Central memory CD8-positive, alpha-beta T cell (primary cell): ENCODE measurements around the gene PTK7.

Source experiments
- ATAC-seq: fragments of 150-1000 bp; cut with Tn5 transposase; replicated peaks from 2 replicates; pipeline ENCODE4 v1.10.0; 2022; ENCODE audit warnings: mild to moderate bottlenecking, moderate FRiP score, moderate number of reproducible peaks; ENCODE audit not compliant: poor library complexity, severe bottlenecking; ENCODE audit errors: extremely low read depth
- DNase-seq, 2 donors: peaks; one replicate each; pipeline ENCODE4 v3.0.0; 2021; ENCODE audit warnings: low spot score in 2 of 2
- H3K27ac Mint-ChIP-seq: one replicate; pipeline ENCODE4 v1.8.0; 2022; ENCODE audit warnings: low read depth, mild to moderate bottlenecking, moderate library complexity, mixed read lengths
- H3K27me3 Mint-ChIP-seq: one replicate; pipeline ENCODE4 v1.8.0; 2022; ENCODE audit warnings: mixed read lengths
- H3K36me3 Mint-ChIP-seq: one replicate; pipeline ENCODE4 v1.8.0; 2022; ENCODE audit warnings: mild to moderate bottlenecking, moderate library complexity, mixed read lengths; ENCODE audit not compliant: insufficient read depth
- H3K4me1 Mint-ChIP-seq: one replicate; pipeline ENCODE4 v1.8.0; 2022; ENCODE audit warnings: mixed read lengths
- H3K4me3 Mint-ChIP-seq: one replicate; pipeline ENCODE4 v1.8.0; 2022; ENCODE audit warnings: mild to moderate bottlenecking, moderate library complexity, mixed read lengths
- H3K9me3 Mint-ChIP-seq: one replicate; pipeline ENCODE4 v1.8.0; 2022; ENCODE audit warnings: mixed read lengths

PTK7 gene

DNA sequence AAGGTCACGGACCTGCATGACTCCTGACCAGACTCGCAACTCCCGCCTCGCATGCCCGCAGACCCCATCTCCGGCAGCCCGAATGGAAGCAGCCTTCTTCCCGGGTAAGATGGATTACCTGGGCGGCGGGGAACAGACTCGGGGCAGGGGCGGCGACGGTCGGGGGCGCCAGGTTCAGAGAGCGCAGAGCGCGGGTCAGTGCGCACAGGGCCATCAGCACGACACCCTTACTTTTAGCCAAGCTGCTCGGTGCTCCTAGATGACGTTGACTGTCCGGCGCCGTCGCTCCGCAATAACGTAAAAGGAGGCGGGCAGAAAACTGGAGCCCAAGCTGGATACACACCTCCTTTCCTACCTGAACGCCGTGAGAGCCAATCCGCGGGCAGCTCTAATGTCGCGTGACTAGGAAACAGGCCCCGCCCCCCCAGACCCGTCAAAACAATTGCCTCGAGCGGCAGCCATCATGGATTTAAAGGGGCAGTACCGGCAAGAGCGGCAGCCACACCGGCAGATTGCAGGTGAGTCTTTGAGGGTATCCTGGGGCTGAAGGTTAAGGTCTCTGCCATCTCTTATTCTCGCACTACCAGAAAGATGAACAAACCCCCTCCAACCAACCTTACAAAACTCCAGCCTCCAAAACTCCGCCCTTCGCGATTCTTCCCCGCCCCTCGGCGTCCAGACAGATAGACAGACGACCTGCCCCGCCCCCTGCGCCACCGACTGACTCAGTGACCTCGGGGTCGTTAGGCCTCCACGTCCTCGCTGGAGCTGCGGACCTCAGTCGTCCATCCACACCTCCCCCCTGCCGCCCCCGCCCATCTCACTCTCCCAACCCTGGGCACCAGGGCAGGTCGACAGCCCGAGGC is 16.7 kb upstream of the PTK7 start, which contains the start of the genes KLC4 and MRPL2:
TSS of gene KLC4 (plus strand) at position 464 of the 866 bp plus-strand sequence. CDS start 1,705 bp downstream, outside the sequence.
TSS of gene MRPL2 (minus strand) at position 267 of the 866 bp plus-strand sequence. CDS start at position 214, 53 bp downstream.
- peak; percentile 99 for ATAC-seq
- H3K4me3 Mint-ChIP-seq: peak within 1 kb of the TSS; percentile 93
- DNase-seq: peak; percentile 88 to 97
- no peaks in the 10 kb centered on the region for H3K27me3 Mint-ChIP-seq
- no peaks in the 10 kb centered on the region for H3K9me3 Mint-ChIP-seq
- H3K4me1 Mint-ChIP-seq: peaks cover 42% of the 10 kb centered on the region
- peak within 1 kb of the TSS; percentile 98 for H3K27ac Mint-ChIP-seq
- peaks cover 19% of the 10 kb centered on the region for H3K36me3 Mint-ChIP-seq

- ATAC-seq: no peak
- Mint-ChIP-seq H3K36me3 (peaks cover 19% of the 10 kb centered on the region), H3K4me1 (peaks cover 40% of the 10 kb centered on the region), H3K9me3 (no peaks in the 10 kb centered on the region), H3K4me3 (peak overlapping the region; percentile 93), H3K27ac (peak overlapping the region; percentile 98), H3K27me3 (no peaks in the 10 kb centered on the region)
- no peak for DNase-seq
These were observed 15.9 kb upstream of the PTK7 start for GRCh38 chr6:43060034-43060754.

DNA sequence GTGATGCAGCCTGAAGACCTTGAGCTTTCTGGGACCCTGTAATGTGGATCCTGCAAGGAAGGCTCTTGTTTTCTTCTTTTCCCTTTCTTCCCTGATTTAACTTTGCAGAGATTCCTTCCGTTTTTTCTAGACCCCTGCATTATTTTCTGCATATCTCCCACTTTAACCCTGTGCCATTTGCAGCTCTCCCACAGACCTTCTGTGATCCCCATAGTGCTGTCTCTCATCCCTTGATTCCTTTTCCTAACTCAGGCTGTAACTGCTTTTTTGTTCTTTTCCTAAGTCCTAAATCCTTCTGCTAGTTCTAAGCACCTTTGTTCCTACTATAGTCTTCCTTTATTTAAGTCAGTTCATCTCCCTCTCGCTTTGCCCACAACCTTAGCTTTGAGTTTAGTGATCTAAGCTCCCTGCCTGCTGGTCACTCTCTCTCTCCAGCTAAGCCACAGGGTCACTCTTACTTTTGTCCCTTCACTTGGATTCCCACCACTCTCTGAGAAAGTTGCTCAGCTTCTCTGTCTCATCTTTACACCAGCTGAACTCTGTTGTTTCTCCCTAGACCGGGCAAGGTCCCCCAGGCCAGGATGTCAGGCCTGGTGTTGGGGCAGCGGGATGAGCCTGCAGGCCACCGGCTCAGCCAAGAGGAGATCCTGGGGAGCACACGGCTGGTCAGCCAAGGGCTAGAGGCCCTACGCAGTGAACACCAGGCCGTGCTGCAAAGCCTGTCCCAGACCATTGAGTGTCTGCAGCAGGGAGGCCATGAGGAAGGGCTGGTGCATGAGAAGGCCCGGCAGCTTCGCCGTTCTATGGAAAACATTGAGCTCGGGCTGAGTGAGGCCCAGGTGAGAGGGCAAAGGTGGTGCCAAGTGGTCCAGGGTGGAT is 15.1 kb upstream of the PTK7 start:
- H3K36me3 Mint-ChIP-seq: peaks cover 16% of the 10 kb centered on the region
- no peaks in the 10 kb centered on the region for H3K9me3 Mint-ChIP-seq
- peaks cover 40% of the 10 kb centered on the region for H3K4me1 Mint-ChIP-seq
- H3K27me3 Mint-ChIP-seq: no peaks in the 10 kb centered on the region
- peak overlapping the region; percentile 93 for H3K4me3 Mint-ChIP-seq
- ATAC-seq (no peak), DNase-seq (no peak)
- H3K27ac Mint-ChIP-seq: peak overlapping the region; percentile 32

DNA sequence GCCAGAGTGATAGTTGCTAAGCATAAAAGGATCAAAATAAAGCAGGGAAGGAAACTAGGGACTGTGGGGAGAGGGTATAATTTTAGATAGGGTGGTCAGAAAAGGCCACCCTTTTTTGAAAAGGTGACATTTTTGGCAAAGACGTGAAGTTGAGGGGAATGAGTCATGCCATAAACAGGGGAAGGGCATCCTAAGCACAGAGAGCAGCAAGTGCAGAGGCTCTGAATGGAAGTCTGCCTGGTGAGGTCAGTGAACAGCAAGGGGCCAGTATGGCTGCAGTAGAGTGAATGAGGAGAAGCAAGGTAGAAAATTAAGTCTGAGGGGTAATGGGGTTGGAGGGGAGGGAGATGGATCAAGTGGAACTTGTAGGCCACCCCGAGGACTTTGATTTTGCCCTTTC is 14.3 kb upstream of the PTK7 start:
- H3K9me3 Mint-ChIP-seq: no peaks in the 10 kb centered on the region
- peaks cover 40% of the 10 kb centered on the region for H3K4me1 Mint-ChIP-seq
- ATAC-seq (no peak), DNase-seq (no peak)
- no peak overlapping the region for H3K4me3 Mint-ChIP-seq
- H3K27me3 Mint-ChIP-seq: no peaks in the 10 kb centered on the region
- H3K27ac Mint-ChIP-seq: no peak overlapping the region
- H3K36me3 Mint-ChIP-seq: peaks cover 16% of the 10 kb centered on the region

DNA sequence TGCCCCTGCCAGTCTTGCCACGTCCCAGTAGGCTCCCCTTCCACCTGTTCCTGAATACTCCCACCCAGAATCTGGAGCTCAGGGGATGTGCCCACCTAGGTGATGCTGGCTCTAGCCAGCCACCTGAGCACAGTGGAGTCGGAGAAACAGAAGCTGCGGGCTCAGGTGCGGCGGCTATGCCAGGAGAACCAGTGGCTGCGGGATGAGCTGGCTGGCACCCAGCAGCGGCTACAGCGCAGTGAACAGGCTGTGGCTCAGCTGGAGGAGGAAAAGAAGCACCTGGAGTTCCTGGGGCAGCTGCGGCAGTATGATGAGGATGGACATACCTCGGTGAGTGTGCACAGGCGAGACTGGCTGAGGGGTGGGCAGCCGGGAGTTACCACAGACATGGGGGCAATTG is 13.3 kb upstream of the PTK7 start:
- no peaks in the 10 kb centered on the region for H3K27me3 Mint-ChIP-seq
- no peak overlapping the region for H3K4me3 Mint-ChIP-seq
- no peak overlapping the region for H3K27ac Mint-ChIP-seq
- H3K9me3 Mint-ChIP-seq: no peaks in the 10 kb centered on the region
- DNase-seq (no peak), ATAC-seq (no peak)
- H3K36me3 Mint-ChIP-seq: peaks cover 8% of the 10 kb centered on the region
- H3K4me1 Mint-ChIP-seq: peaks cover 39% of the 10 kb centered on the region

DNA sequence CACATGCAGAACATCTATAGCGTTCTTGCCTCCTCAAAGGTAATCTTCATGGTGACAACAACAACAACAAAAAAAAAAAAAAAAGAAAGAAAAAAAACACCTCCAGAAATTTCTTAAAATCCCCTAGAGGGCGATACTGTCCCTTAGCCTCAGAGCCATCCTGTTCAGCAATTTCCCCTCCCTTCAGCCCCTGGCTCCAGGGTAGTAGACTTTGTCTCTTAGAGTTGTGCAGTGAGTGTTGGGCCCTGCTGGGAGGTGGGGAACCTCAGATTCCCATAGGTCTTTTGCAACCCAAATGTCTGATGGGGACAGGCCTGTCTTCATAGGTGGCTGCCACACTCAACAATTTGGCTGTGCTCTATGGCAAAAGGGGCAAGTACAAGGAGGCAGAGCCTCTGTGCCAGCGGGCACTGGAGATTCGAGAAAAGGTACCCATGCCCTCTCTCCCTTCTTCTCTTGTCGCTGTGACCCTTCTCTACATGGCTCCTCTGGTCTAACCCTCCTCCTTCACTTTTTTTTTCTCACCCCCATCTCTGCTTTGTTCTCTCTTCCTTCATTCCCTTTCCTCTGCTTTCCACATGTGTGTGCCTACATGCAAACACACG is 6.0 kb upstream of the PTK7 start:
- Mint-ChIP-seq H3K27ac (no peak overlapping the region), H3K27me3 (no peaks in the 10 kb centered on the region), H3K4me1 (no peaks in the 10 kb centered on the region), H3K4me3 (no peak overlapping the region), H3K9me3 (no peaks in the 10 kb centered on the region), H3K36me3 (peaks cover 7% of the 10 kb centered on the region)
- peak; percentile 32 for ATAC-seq
- DNase-seq: no peak

- Mint-ChIP-seq H3K9me3 (no peaks in the 10 kb centered on the region), H3K27ac (no peak overlapping the region), H3K36me3 (peaks cover 5% of the 10 kb centered on the region), H3K27me3 (peaks cover 13% of the 10 kb centered on the region), H3K4me1 (no peaks in the 10 kb centered on the region), H3K4me3 (peak overlapping the region; percentile 36)
- ATAC-seq: no peak
- DNase-seq: no peak
These were observed 1.1 kb upstream of the PTK7 start for GRCh38 chr6:43074847-43075669.

DNA sequence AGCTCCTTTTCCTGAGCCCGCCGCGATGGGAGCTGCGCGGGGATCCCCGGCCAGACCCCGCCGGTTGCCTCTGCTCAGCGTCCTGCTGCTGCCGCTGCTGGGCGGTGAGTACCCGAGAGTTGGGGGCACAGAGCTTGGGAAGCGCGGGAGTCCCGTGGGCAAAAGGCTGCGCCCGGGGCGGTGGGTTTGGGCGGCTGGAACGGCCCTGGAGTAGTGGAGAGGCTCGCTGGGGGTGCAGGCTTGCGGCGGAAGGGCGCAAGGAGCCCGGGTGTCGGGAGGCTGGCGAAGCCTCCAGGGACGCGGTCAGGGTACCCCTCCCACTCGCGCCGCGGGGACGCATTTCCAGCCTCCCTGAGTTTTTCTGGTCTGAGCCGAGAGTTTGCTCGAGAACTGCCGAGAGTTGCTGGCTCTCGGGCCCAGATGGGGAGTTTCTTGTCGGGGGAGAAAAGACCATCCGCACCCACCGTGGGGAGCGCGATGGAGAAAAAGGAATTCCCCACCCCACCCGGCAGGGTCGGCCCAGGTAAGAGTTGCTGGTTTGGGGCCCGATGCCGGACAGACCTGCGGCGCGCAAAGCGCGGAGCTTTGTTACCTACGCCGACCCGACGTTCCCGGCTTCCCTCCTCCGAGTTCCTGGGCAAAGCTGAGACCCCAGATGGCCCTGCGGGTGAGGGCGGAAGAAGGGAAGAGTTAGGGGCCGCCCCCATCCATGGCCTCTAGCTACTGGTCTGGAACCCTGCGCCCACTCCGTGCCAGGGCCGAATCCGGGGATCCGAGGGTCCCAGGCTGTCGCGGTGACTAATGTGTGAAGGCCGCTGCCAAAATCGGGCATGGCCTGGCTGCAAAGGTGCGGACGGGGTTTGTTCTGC is 584 bp downstream of the PTK7 start:
- peaks cover 13% of the 10 kb centered on the region for H3K27me3 Mint-ChIP-seq
- H3K36me3 Mint-ChIP-seq: peaks cover 4% of the 10 kb centered on the region
- H3K4me1 Mint-ChIP-seq: no peaks in the 10 kb centered on the region
- no peaks in the 10 kb centered on the region for H3K9me3 Mint-ChIP-seq
- H3K27ac Mint-ChIP-seq: no peak overlapping the region
- ATAC-seq: no peak
- DNase-seq: no peak
- peak overlapping the region; percentile 49 for H3K4me3 Mint-ChIP-seq

- Mint-ChIP-seq H3K4me1 (no peaks in the 10 kb centered on the region), H3K9me3 (no peaks in the 10 kb centered on the region), H3K27me3 (peaks cover 13% of the 10 kb centered on the region), H3K27ac (no peak overlapping the region), H3K36me3 (peaks cover 4% of the 10 kb centered on the region), H3K4me3 (peak overlapping the region; percentile 49)
- DNase-seq: no peak
- no peak for ATAC-seq
These were observed 1.3 kb downstream of the PTK7 start for GRCh38 chr6:43077333-43077809.

GRCh38 chr6:43077981-43078511 is 1.9 kb downstream of the PTK7 start:
- Mint-ChIP-seq H3K4me3 (peak overlapping the region; percentile 49), H3K9me3 (no peaks in the 10 kb centered on the region), H3K27me3 (peaks cover 16% of the 10 kb centered on the region), H3K36me3 (peaks cover 4% of the 10 kb centered on the region), H3K4me1 (no peaks in the 10 kb centered on the region), H3K27ac (no peak overlapping the region)
- DNase-seq (no peak), ATAC-seq (no peak)
